Measurements from ENCODE around the gene KCNQ5.

The KCNQ5 gene

DNA sequence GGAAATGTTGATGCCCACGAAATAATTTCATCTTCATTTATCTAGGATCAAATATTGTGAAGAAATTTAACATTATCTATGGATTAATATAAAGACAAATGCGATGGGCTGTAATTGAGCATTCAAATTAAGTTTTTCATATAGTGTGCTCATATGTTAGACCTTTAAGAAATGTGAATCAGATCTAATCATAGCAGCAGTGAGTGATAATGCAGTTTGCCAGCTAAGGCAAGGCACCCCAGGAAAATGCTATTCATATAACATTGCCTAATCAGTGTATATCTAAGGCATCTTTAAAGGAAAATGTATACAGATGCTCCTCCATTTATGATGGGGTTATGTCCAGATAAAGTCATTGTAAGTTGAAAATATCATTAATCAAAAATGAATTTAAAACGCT lies 135.2 kb downstream of the KCNQ5 start:
- Mint-ChIP-seq H3K27ac (no peak overlapping the region), H3K4me3 (no peak overlapping the region), H3K4me1 (peaks cover 19% of the 10 kb centered on the region), H3K9me3 (no peaks in the 10 kb centered on the region), H3K27me3 (ENCODE audit: low read depth, poor library complexity) (no peaks in the 10 kb centered on the region), H3K36me3 (ENCODE audit: low read depth) (no peaks in the 10 kb centered on the region)
- no peak for DNase-seq
- TF ChIP-seq CTCF (IDR thresholded peaks at IDR 0.05) = no peak

DNA sequence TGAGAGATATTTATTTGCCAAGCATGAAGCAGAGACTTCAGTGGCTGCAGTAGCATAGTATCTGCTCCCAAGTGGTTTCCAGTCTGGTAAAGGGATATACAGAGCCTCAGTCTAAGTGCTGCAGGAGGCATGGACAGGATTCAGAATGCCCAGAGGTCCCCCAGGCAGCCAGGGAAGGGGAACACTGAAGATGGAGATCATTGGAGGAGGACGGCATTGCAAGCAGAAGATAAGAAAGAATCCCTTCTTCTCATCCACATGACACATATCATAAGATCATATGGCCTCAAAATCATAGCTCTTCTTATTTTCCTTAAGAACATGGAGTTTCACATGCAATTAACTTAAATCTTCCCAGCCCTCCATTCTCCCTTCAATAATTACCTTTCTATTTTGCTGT lies 136.1 kb downstream of the KCNQ5 start:
- Mint-ChIP-seq H3K9me3 (no peaks in the 10 kb centered on the region), H3K36me3 (ENCODE audit: low read depth) (no peaks in the 10 kb centered on the region), H3K4me1 (peaks cover 23% of the 10 kb centered on the region), H3K27ac (no peak overlapping the region), H3K4me3 (no peak overlapping the region), H3K27me3 (ENCODE audit: low read depth, poor library complexity) (no peaks in the 10 kb centered on the region)
- DNase-seq = no peak
- TF ChIP-seq CTCF (IDR thresholded peaks at IDR 0.05) = no peak

GRCh38 chr6:72758901-72759300 lies 137.0 kb downstream of the KCNQ5 start:
- Mint-ChIP-seq H3K4me3 (no peak overlapping the region), H3K9me3 (no peaks in the 10 kb centered on the region), H3K4me1 (peaks cover 27% of the 10 kb centered on the region), H3K36me3 (ENCODE audit: low read depth) (no peaks in the 10 kb centered on the region), H3K27ac (no peak overlapping the region), H3K27me3 (ENCODE audit: low read depth, poor library complexity) (no peaks in the 10 kb centered on the region)
- DNase-seq = no peak
- TF ChIP-seq CTCF (IDR thresholded peaks at IDR 0.05) = no peak

DNA sequence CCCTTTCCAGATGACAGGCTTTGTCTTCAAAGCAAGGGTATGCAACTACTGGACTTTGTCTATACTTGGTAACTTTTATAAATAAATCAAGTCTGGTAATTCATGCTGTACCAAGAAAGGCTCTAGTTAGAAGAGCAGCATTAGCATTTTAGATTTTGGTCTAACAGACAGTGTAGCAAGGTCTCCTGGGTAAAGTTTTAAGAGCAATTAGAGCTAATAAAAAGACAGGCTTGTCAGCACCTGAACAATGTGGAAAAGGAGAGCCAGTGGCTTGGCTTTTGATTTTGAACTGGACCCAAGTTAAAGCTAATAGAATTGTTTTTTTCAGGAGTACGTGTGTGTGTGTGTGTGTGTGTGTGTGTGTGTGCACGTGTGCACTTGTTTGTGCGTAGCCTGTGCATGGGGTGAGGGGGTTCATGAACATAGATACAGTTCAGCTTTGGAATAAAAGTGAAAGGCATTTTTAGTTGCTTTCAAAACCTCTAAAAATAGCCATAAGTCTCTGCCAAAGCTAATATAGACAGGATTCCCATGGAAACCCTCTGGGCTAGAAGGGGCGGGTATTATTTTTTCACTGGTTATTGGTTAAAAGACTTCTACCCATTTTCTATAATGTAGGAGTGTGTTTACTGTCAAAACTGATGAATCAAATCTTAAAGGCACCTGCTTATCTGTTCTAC lies 138.4 kb downstream of the KCNQ5 start:
- H3K4me1 Mint-ChIP-seq = peaks cover 27% of the 10 kb centered on the region
- no peaks in the 10 kb centered on the region for H3K9me3 Mint-ChIP-seq
- TF ChIP-seq CTCF (IDR thresholded peaks at IDR 0.05) = no peak
- no peak overlapping the region for H3K4me3 Mint-ChIP-seq
- H3K27me3 Mint-ChIP-seq (ENCODE audit: low read depth, poor library complexity) = no peaks in the 10 kb centered on the region
- H3K27ac Mint-ChIP-seq = no peak overlapping the region
- DNase-seq = no peak
- H3K36me3 Mint-ChIP-seq (ENCODE audit: low read depth) = no peaks in the 10 kb centered on the region

DNA sequence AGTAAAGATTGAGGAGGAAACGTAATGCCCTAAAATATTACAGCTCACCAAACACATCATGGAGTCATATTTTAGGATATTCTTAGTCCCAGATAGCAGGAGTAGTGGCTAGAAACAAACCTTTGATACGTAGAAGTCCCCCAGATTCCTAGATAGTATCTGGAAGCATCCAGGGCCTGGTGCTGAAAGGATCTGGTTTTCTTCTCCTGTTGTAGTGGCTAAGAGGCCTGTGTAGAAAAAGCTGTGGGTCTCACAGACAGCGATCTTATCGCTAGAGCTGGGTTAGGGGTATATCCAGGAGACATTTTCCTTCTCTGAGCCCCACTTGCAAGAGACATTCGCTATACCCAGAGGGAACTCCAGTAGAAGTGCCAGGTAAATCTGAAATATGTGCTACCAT lies 139.9 kb downstream of the KCNQ5 start:
- DNase-seq = no peak
- Mint-ChIP-seq H3K4me1 (peaks cover 27% of the 10 kb centered on the region), H3K27me3 (ENCODE audit: low read depth, poor library complexity) (no peaks in the 10 kb centered on the region), H3K9me3 (no peaks in the 10 kb centered on the region), H3K4me3 (no peak overlapping the region), H3K27ac (peak overlapping the region; percentile 42), H3K36me3 (ENCODE audit: low read depth) (no peaks in the 10 kb centered on the region)
- no peak for TF ChIP-seq CTCF (IDR thresholded peaks at IDR 0.05)

DNA sequence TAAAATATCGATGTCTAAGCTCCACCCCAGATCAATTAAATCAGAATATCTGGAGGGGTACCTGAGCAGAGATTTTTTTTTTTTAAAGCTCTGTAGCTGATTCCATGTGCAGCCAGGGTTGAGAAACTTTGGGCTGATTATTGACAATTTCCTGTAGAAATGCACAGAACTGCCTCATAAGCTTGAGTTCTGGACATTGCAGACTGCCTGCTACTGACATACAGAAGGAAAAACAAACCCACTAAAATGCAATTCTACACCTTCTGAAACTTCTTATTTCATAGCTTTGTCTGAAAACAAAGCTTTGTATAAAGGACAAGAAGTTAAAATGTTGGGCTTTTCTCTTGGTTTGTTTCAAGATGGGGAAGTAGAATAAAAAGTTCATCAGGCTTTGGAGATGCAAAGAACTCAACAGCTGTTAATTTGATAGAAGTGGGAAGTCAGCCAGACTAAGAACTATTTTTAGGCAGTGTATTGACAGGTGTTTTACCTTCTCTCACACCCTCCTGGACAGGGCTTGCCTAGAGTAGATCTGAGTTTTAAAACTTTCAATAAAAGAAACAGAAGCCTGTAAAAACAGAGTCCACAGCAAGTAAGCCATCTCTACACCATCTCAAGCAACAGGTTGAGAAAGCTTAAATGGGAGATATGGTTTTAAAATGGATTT lies 147.7 kb downstream of the KCNQ5 start:
- no peak for TF ChIP-seq CTCF (IDR thresholded peaks at IDR 0.05)
- no peak for DNase-seq
- H3K27me3 Mint-ChIP-seq (ENCODE audit: low read depth, poor library complexity) = no peaks in the 10 kb centered on the region
- H3K9me3 Mint-ChIP-seq = no peaks in the 10 kb centered on the region
- H3K27ac Mint-ChIP-seq = no peak overlapping the region
- H3K4me1 Mint-ChIP-seq = no peaks in the 10 kb centered on the region
- no peaks in the 10 kb centered on the region for H3K36me3 Mint-ChIP-seq (ENCODE audit: low read depth)
- no peak overlapping the region for H3K4me3 Mint-ChIP-seq
